OCI-LY3 (cell line): ENCODE data around the gene MSS51.

Source experiments
- H2AFZ ChIP-seq: fragments of 200-600, 300-600 bp; shearing (Covaris generic); 2 replicates; pipeline ENCODE4 v1.6.0; 2014; ENCODE audit warnings: antibody characterized with exemption, low read depth, low read length
- H3K27ac ChIP-seq: fragments of 200-600, 300-600 bp; sonication (generic); 2 replicates; pipeline ENCODE4 v1.5.1; 2014; ENCODE audit warnings: mild to moderate bottlenecking, low read length, moderate library complexity, mixed read lengths
- H3K27me3 ChIP-seq: fragments of 200-600, 300-600 bp; sonication (generic); 2 replicates; pipeline ENCODE4 v1.6.1; 2014; ENCODE audit warnings: low read depth, low read length, mixed read lengths
- H3K36me3 ChIP-seq: fragments of 200-600, 300-600 bp; sonication (generic); replicated peaks from 2 replicates; pipeline ENCODE3; 2014; ENCODE audit warnings: low read depth, low read length, mixed read lengths
- H3K4me1 ChIP-seq: fragments of 300-600, 200-600 bp; sonication (generic); 2 replicates; pipeline ENCODE4 v1.6.1; 2014; ENCODE audit warnings: low read length, mixed read lengths
- H3K4me2 ChIP-seq: fragments of 200-600, 300-600 bp; sonication (generic); 2 replicates; pipeline ENCODE4 v1.6.1; 2014; ENCODE audit warnings: low read length, mixed read lengths
- H3K4me3 ChIP-seq: fragments of 300-600, 200-600 bp; sonication (generic); 2 replicates; pipeline ENCODE4 v1.5.1; 2014; ENCODE audit warnings: antibody characterized with exemption, mild to moderate bottlenecking, low read length, moderate library complexity
- H3K79me2 ChIP-seq: fragments of 300-600, 200-600 bp; shearing (Covaris generic); 2 replicates; pipeline ENCODE4 v1.6.1; 2014; ENCODE audit warnings: mild to moderate bottlenecking, low read length, mixed read lengths
- H3K9ac ChIP-seq: fragments of 300-600, 200-600 bp; shearing (Covaris generic); 2 replicates; pipeline ENCODE4 v1.6.0; 2014; ENCODE audit warnings: mild to moderate bottlenecking, low read length, moderate library complexity
- H3K9me3 ChIP-seq: fragments of 200-600, 300-600 bp; shearing (Covaris generic); 2 replicates; pipeline ENCODE4 v1.6.1; 2014; ENCODE audit warnings: low read length, mixed read lengths; ENCODE audit not compliant: insufficient read depth
- H4K20me1 ChIP-seq: fragments of 200-600, 300-600 bp; sonication (generic); 2 replicates; pipeline ENCODE4 v1.6.1; 2016; ENCODE audit warnings: low read length, mixed read lengths; ENCODE audit not compliant: insufficient read depth
- CTCF ChIP-seq: fragments of 200-600, 300-600 bp; sonication (generic); IDR thresholded peaks from 2 replicates; pipeline ENCODE4 v1.5.1; 2014; ENCODE audit warnings: antibody characterized with exemption, low read length, low read depth
- EZH2phosphoT487 ChIP-seq: fragments of 200-600 bp; shearing (Covaris generic); IDR thresholded peaks from 2 replicates; pipeline ENCODE4 v1.6.1; 2018; ENCODE audit warnings: antibody characterized with exemption, mixed run types, low read depth

MSS51 gene

GRCh38 chr10:73432646-73433537 is 469 bp downstream of the MSS51 start:
- Histone ChIP-seq H3K4me3 (no peak overlapping the region), H3K79me2 (no peaks in the 10 kb centered on the region), H3K4me1 (no peaks in the 10 kb centered on the region), H3K4me2 (no peak overlapping the region), H3K27me3 (no peaks in the 10 kb centered on the region), H2AFZ (no peak overlapping the region), H3K9me3 (no peaks in the 10 kb centered on the region), H3K36me3 (peaks cover 1% of the 10 kb centered on the region), H4K20me1 (no peaks in the 10 kb centered on the region), H3K9ac (no peak overlapping the region), H3K27ac (no peak overlapping the region)
- TF ChIP-seq CTCF = no peak
- no peak for TF ChIP-seq EZH2phosphoT487

GRCh38 chr10:73426318-73426717 is 7.0 kb downstream of the MSS51 start:
- Histone ChIP-seq H3K4me1 (peaks cover 9% of the 10 kb centered on the region; the same call in 1 of the 2 replicates), H3K9ac (no peak overlapping the region), H3K9me3 (no peaks in the 10 kb centered on the region), H3K79me2 (no peaks in the 10 kb centered on the region), H3K27ac (no peak overlapping the region), H4K20me1 (no peaks in the 10 kb centered on the region), H3K4me3 (no peak overlapping the region), H3K27me3 (no peaks in the 10 kb centered on the region), H3K4me2 (no peak overlapping the region), H3K36me3 (peaks cover 9% of the 10 kb centered on the region), H2AFZ (no peak overlapping the region)
- no peak for TF ChIP-seq CTCF
- TF ChIP-seq EZH2phosphoT487 = no peak

GRCh38 chr10:73424478-73424877 is 8.9 kb downstream of the MSS51 start:
- H4K20me1 ChIP-seq = no peaks in the 10 kb centered on the region
- H3K4me2 ChIP-seq = no peak overlapping the region
- no peak overlapping the region for H3K9ac ChIP-seq
- no peaks in the 10 kb centered on the region for H3K79me2 ChIP-seq
- H2AFZ ChIP-seq = no peak overlapping the region
- no peaks in the 10 kb centered on the region for H3K9me3 ChIP-seq
- H3K27me3 ChIP-seq = no peaks in the 10 kb centered on the region
- TF ChIP-seq EZH2phosphoT487 = no peak
- no peak for TF ChIP-seq CTCF
- H3K4me3 ChIP-seq = no peak overlapping the region
- H3K27ac ChIP-seq = no peak overlapping the region
- peaks cover 9% of the 10 kb centered on the region; the same call in 1 of the 2 replicates for H3K4me1 ChIP-seq
- peaks cover 9% of the 10 kb centered on the region for H3K36me3 ChIP-seq

GRCh38 chr10:73423309-73423708 is 10.1 kb downstream of the MSS51 start:
- no peak for TF ChIP-seq CTCF
- TF ChIP-seq EZH2phosphoT487 = no peak
- Histone ChIP-seq H3K9me3 (no peaks in the 10 kb centered on the region), H3K9ac (no peak overlapping the region), H3K4me1 (peaks cover 9% of the 10 kb centered on the region; the same call in 1 of the 2 replicates), H4K20me1 (no peaks in the 10 kb centered on the region), H3K4me2 (no peak overlapping the region), H3K79me2 (no peaks in the 10 kb centered on the region), H3K4me3 (no peak overlapping the region), H3K36me3 (peaks cover 9% of the 10 kb centered on the region), H3K27ac (no peak overlapping the region), H3K27me3 (no peaks in the 10 kb centered on the region), H2AFZ (no peak overlapping the region)
